Osteocyte (in vitro differentiated cells): ENCODE results near the gene NAT10. TPM values are rescaled to one million over a fixed set of nuclear protein-coding genes. Genes with fewer than 3 reads are reported as not detected.

ENCODE experiments used
- DNase-seq: peaks from one replicate; pipeline ENCODE4 v3.0.0; 2021; ENCODE audit warnings: mixed read lengths; ENCODE audit not compliant: unreplicated experiment; ENCODE audit errors: extremely low spot score
- H3K27ac Mint-ChIP-seq: one replicate; pipeline ENCODE4 v1.8.0; 2021; ENCODE audit warnings: mild to moderate bottlenecking, mixed read lengths; ENCODE audit not compliant: unreplicated experiment
- H3K27me3 Mint-ChIP-seq: one replicate; pipeline ENCODE4 v1.8.0; 2021; ENCODE audit warnings: mixed read lengths; ENCODE audit not compliant: unreplicated experiment
- H3K36me3 Mint-ChIP-seq: one replicate; pipeline ENCODE4 v1.8.0; 2021; ENCODE audit warnings: mixed read lengths; ENCODE audit not compliant: unreplicated experiment
- H3K4me1 Mint-ChIP-seq: one replicate; pipeline ENCODE4 v1.8.0; 2021; ENCODE audit warnings: mixed read lengths; ENCODE audit not compliant: unreplicated experiment
- H3K4me3 Mint-ChIP-seq: one replicate; pipeline ENCODE4 v1.8.0; 2021; ENCODE audit warnings: mild to moderate bottlenecking, moderate library complexity, mixed read lengths; ENCODE audit not compliant: unreplicated experiment
- H3K9me3 Mint-ChIP-seq: one replicate; pipeline ENCODE4 v1.8.0; 2021; ENCODE audit warnings: mixed read lengths; ENCODE audit not compliant: unreplicated experiment
- total RNA-seq: library from RNA; stranded (reverse); gene quantifications from 2 replicates; pipeline ENCODE4 v1.2.1, GENCODE V29; 2021
- TF ChIP-seq, protein P1 (sequence below): fragments of 200-600 bp; sonication (generic); IDR thresholded peaks from 2 replicates; pipeline ENCODE4 v1.5.0; 2021; ENCODE audit warnings: antibody characterized with exemption, mild to moderate bottlenecking, moderate library complexity

NAT10 gene
- total RNA-seq, 1 donor from 2014 or later: 38.6 TPM

DNA sequence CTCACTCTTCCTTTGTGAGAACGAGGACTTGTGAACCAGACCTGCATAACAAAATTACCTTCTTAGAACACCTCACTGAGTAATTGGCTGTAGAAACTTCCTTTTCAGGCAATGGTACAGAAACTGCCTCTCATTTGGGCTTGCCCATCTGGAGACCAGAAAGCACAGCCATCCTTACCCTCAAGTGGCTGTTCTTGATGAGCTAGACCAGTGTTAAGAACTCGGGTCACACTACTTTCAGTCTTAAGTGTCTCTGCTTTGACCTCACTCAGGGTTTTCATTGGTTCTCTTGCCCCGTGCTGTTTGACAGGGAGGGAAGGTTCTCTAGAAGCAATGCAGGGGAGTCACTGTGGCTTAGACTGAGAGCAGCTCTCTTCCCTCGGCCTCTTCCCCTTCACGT, 29.3 kb downstream of the NAT10 start:
- no peaks in the 10 kb centered on the region for H3K4me1 Mint-ChIP-seq
- no peak for DNase-seq
- H3K4me3 Mint-ChIP-seq: no peak overlapping the region
- no peaks in the 10 kb centered on the region for H3K9me3 Mint-ChIP-seq
- H3K36me3 Mint-ChIP-seq: peaks cover 62% of the 10 kb centered on the region
- TF ChIP-seq, protein P1, sequence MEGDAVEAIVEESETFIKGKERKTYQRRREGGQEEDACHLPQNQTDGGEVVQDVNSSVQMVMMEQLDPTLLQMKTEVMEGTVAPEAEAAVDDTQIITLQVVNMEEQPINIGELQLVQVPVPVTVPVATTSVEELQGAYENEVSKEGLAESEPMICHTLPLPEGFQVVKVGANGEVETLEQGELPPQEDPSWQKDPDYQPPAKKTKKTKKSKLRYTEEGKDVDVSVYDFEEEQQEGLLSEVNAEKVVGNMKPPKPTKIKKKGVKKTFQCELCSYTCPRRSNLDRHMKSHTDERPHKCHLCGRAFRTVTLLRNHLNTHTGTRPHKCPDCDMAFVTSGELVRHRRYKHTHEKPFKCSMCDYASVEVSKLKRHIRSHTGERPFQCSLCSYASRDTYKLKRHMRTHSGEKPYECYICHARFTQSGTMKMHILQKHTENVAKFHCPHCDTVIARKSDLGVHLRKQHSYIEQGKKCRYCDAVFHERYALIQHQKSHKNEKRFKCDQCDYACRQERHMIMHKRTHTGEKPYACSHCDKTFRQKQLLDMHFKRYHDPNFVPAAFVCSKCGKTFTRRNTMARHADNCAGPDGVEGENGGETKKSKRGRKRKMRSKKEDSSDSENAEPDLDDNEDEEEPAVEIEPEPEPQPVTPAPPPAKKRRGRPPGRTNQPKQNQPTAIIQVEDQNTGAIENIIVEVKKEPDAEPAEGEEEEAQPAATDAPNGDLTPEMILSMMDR: no peak
- H3K27me3 Mint-ChIP-seq: no peaks in the 10 kb centered on the region
- no peak overlapping the region for H3K27ac Mint-ChIP-seq

DNA sequence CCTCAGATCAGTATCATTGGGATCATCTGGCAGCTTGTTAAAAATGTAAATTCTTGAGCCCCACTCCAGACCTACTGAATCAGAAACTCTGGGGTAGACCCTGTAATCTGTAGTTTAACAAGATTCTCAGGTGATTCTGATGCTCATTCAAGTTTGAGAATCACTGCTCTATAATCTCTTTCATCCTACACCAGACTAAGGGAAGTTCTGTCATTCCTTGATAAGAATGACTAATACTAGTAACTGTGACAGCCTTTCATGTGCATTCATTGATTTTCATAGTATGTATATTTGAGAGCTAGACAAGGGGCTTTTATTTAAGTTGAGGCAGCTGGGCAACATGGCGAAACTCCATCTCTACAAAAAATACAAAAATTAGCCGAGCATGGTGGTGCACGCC, 30.0 kb downstream of the NAT10 start:
- Mint-ChIP-seq H3K9me3 (no peaks in the 10 kb centered on the region), H3K4me1 (no peaks in the 10 kb centered on the region), H3K36me3 (peaks cover 60% of the 10 kb centered on the region), H3K4me3 (no peak overlapping the region), H3K27ac (no peak overlapping the region), H3K27me3 (no peaks in the 10 kb centered on the region)
- TF ChIP-seq, protein P1: no peak
- no peak for DNase-seq

DNA sequence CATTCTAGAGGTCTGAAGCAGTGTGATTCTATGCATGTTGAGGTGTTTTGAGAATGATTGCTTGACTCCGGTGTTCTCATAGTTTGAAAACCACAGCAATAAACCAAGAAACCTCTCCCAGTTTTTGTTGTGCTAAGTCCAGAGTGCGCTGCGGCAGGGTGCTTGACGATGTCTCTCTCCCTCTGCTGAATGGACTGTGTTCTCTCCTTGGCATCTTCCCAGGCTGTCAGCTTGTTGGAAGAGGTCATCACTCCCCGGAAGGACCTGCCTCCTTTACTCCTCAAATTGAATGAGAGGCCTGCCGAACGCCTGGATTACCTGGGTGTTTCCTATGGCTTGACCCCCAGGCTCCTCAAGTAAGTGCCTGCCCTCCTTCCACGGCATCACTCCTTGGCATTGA, 31.0 kb downstream of the NAT10 start:
- DNase-seq: no peak
- Mint-ChIP-seq H3K27me3 (no peaks in the 10 kb centered on the region), H3K4me3 (no peak overlapping the region), H3K36me3 (peaks cover 60% of the 10 kb centered on the region), H3K4me1 (no peaks in the 10 kb centered on the region), H3K9me3 (no peaks in the 10 kb centered on the region), H3K27ac (no peak overlapping the region)
- TF ChIP-seq, protein P1: no peak

DNA sequence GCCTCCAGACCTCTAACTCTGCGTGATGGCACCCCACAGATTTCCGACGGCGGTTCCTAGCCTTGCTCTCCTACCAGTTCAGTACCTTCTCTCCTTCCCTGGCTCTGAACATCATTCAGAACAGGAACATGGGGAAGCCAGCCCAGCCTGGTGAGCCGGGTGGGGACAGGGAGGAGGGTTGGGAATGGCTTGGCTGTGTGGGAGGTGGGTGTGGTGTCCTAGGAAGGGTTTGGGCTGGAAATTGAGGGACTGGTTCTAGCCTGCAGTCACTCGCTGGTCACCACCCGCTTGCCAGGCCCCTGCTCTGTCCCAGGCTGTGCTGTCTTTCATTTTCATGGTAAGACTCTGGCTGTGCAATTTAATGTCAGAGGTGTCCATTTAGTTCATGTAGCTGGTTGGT, 33.9 kb downstream of the NAT10 start:
- no peak overlapping the region for H3K4me3 Mint-ChIP-seq
- DNase-seq: no peak
- peaks cover 58% of the 10 kb centered on the region for H3K36me3 Mint-ChIP-seq
- no peaks in the 10 kb centered on the region for H3K4me1 Mint-ChIP-seq
- TF ChIP-seq, protein P1: no peak
- no peaks in the 10 kb centered on the region for H3K9me3 Mint-ChIP-seq
- no peak overlapping the region for H3K27ac Mint-ChIP-seq
- H3K27me3 Mint-ChIP-seq: no peaks in the 10 kb centered on the region

DNA sequence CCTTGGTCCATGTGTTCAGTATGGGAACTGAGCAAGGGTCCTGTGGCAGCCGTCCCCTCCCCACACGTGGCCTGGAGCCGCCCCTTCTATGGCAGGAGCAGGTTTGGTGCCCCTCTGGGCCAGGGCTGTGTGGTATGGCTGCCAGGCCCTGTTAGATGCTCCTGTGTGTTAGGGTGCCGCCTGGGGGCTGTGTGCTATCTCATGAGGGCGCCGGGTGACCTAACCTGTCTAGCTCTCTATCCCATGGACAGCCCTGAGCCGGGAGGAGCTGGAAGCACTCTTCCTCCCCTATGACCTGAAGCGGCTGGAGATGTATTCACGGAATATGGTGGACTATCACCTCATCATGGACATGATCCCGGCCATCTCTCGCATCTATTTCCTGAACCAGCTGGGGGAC, 34.7 kb downstream of the NAT10 start:
- TF ChIP-seq, protein P1: no peak
- Mint-ChIP-seq H3K36me3 (peaks cover 58% of the 10 kb centered on the region), H3K4me3 (no peak overlapping the region), H3K27me3 (no peaks in the 10 kb centered on the region), H3K4me1 (no peaks in the 10 kb centered on the region), H3K9me3 (no peaks in the 10 kb centered on the region), H3K27ac (no peak overlapping the region)
- DNase-seq: no peak
